Putamen (tissue), 1 donor: Measurements from ENCODE around the gene TTC39C.
A peak's percentile ranks its signal among the peaks of the same experiment; 100 is the strongest.
"Not testable (repeated sequence)": the region's sequence is repeated elsewhere in the genome, so short reads cannot be mapped to it uniquely, and the experiment has no call there.

Experiments
- DNase-seq: peaks from one replicate; pipeline ENCODE4 v3.0.0-alpha.2; 2016; ENCODE audit warnings: low spot score

TTC39C gene

GRCh38 chr18:24130494-24130893 is 115.9 kb downstream of the TTC39C start:
- DNase-seq, result no peak

- DNase-seq, result no peak
These were observed 122.4 kb downstream of the TTC39C start for GRCh38 chr18:24136967-24137373.

GRCh38 chr18:24138409-24138788 is 123.8 kb downstream of the TTC39C start:
- no peak for DNase-seq

- DNase-seq, result peak; percentile 86
These were observed 124.4 kb downstream of the TTC39C start, which contains the start of gene CABYR for GRCh38 chr18:24138789-24139616. Gene CABYR, plus strand, starts transcription at chr18:24139062. Its CDS starts 4,053 bp downstream, at chr18:24143115.

- no peak for DNase-seq
These were observed 126.1 kb downstream of the TTC39C start for GRCh38 chr18:24140697-24141096.

- DNase-seq, result no peak
These were observed 127.8 kb downstream of the TTC39C start for GRCh38 chr18:24142376-24142775.

GRCh38 chr18:24149591-24149990 is 135.0 kb downstream of the TTC39C start:
- not testable (repeated sequence) for DNase-seq

GRCh38 chr18:24153397-24153796 is 138.8 kb downstream of the TTC39C start:
- no peak for DNase-seq

- no peak for DNase-seq
These were observed 143.3 kb downstream of the TTC39C start for GRCh38 chr18:24157855-24158254.

- no peak for DNase-seq
These were observed 145.5 kb downstream of the TTC39C start for GRCh38 chr18:24160086-24160485.

GRCh38 chr18:24161304-24161703 is 146.8 kb downstream of the TTC39C start:
- DNase-seq, result no peak

- no peak for DNase-seq
These were observed 153.9 kb downstream of the TTC39C start for GRCh38 chr18:24168496-24168895.

GRCh38 chr18:24170360-24170759 is 155.8 kb downstream of the TTC39C start:
- DNase-seq, result no peak

GRCh38 chr18:24173997-24174396 is 159.4 kb downstream of the TTC39C start:
- no peak for DNase-seq

- peak; percentile 75 for DNase-seq
These were observed 162.3 kb downstream of the TTC39C start for GRCh38 chr18:24176727-24177416.

- no peak for DNase-seq
These were observed 163.1 kb downstream of the TTC39C start for GRCh38 chr18:24177499-24178133.

GRCh38 chr18:24180048-24180447 is 165.5 kb downstream of the TTC39C start:
- no peak for DNase-seq

- DNase-seq, result no peak
These were observed 167.3 kb downstream of the TTC39C start for GRCh38 chr18:24181806-24182205.
